T-helper 2 cell treated with Interferon-gamma antibody and Interleukin-4, amounts not matched to agents 5 μg/mL and 100 μg/mL, for 36 hours (primary cell): ENCODE results near the gene CDH13.

Experiments used
- DNase-seq: peaks from one replicate; pipeline ENCODE4 v3.0.0; 2021; ENCODE audit warnings: low spot score
- H3K27ac Mint-ChIP-seq: one replicate; pipeline ENCODE4 v1.8.0; 2021; ENCODE audit warnings: mild to moderate bottlenecking, mixed read lengths
- H3K27me3 Mint-ChIP-seq: one replicate; pipeline ENCODE4 v1.8.0; 2021; ENCODE audit warnings: low read depth, mixed read lengths
- H3K36me3 Mint-ChIP-seq: one replicate; pipeline ENCODE4 v1.8.0; 2021; ENCODE audit warnings: low read depth, mixed read lengths
- H3K4me1 Mint-ChIP-seq: one replicate; pipeline ENCODE4 v1.8.0; 2021; ENCODE audit warnings: low read depth, mixed read lengths
- H3K4me3 Mint-ChIP-seq: one replicate; pipeline ENCODE4 v1.8.0; 2022; ENCODE audit warnings: mild to moderate bottlenecking, moderate library complexity, mixed read lengths
- H3K9me3 Mint-ChIP-seq: one replicate; pipeline ENCODE4 v1.8.0; 2021; ENCODE audit warnings: mixed read lengths

CDH13 gene

DNA sequence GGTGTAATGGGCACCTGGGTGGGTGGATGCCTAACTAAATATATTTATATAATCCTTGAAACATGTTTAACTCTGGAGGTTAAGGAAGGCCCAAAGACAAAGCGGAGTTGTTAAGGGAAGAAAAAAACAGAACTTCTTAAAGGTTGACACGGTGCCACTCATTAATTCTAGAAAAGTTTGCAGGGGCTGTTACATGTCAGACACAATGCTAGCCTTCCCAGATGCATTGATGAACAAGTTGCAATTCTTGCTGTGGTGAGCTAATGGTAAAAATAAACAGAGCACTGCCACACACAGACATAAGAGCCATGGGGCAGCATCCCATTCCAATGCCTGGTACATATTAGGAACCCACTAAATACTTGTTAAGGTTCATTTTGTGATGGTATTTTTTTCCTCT lies 109.5 kb downstream of the CDH13 start:
- H3K4me3 Mint-ChIP-seq, result no peak overlapping the region
- peaks cover 32% of the 10 kb centered on the region for H3K27me3 Mint-ChIP-seq
- DNase-seq, result no peak
- H3K36me3 Mint-ChIP-seq, result no peaks in the 10 kb centered on the region
- no peaks in the 10 kb centered on the region for H3K4me1 Mint-ChIP-seq
- no peak overlapping the region for H3K27ac Mint-ChIP-seq
- no peaks in the 10 kb centered on the region for H3K9me3 Mint-ChIP-seq

DNA sequence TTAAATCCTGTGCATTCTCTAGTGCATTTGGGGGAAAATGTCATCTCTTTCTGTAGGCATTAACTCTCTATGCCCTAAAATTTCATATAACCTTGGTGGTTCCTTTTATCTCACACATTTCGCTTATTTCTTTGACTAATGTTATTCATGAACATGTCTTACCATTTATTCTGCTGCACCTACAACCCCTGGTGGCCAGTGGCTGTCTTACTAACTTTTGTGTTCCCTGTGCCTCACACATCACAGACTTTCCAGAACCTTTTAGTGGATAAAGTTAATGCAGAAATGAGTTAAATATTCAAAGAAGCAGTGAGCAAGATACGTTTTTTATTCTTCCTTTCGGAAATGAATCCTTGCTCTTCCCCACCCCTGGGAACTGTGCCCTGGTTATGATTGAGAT lies 111.9 kb downstream of the CDH13 start:
- no peak for DNase-seq
- H3K36me3 Mint-ChIP-seq, result no peaks in the 10 kb centered on the region
- H3K27ac Mint-ChIP-seq, result no peak overlapping the region
- H3K27me3 Mint-ChIP-seq, result peaks cover 27% of the 10 kb centered on the region
- no peaks in the 10 kb centered on the region for H3K9me3 Mint-ChIP-seq
- H3K4me3 Mint-ChIP-seq, result no peak overlapping the region
- H3K4me1 Mint-ChIP-seq, result no peaks in the 10 kb centered on the region

DNA sequence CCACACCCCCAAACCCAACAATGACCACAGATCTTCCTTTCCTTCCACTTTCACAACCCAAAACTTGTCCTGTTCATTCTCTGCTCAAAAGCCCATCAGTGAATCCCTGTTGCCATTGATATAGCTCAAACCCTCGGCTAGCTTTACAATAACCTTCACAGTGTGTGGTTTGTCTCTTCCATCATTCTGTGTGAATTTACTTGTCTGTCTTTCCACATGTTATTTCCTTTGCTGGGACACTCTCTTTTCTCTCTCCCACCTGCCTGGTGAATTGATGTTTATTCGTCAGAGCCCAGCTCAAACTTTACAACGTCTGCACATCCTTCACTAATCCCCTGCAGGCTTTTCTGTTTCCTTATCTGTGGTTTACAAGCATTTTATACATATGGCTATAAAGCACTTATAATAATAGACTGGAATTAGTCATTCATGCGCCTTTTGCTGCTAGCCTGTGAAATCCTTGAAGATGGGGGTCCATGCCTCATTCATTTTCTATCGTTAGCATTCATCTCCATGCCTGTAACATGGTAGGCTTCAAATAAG lies 114.4 kb downstream of the CDH13 start:
- no peaks in the 10 kb centered on the region for H3K36me3 Mint-ChIP-seq
- H3K9me3 Mint-ChIP-seq, result no peaks in the 10 kb centered on the region
- H3K27ac Mint-ChIP-seq, result no peak overlapping the region
- no peaks in the 10 kb centered on the region for H3K4me1 Mint-ChIP-seq
- no peak for DNase-seq
- no peak overlapping the region for H3K4me3 Mint-ChIP-seq
- peaks cover 30% of the 10 kb centered on the region for H3K27me3 Mint-ChIP-seq

DNA sequence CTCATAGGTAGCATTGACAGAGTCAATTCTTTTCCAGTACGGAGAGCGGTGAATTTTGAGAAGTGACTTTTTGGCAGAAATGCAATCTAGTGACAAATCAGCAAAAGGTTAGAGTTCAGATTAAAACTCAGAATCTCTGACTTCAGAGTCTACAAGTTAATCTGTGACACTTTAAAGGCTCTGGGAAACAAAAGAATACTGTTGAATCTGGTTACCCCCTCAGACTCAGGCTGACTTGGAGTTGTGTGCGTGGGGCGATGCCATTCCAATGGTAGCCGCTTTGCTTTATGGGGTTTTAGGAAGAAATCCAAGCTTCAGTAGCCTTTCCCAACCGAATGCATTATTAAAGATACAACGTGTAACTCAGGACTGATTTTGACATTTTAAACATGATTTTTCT lies 118.2 kb downstream of the CDH13 start:
- no peak for DNase-seq
- Mint-ChIP-seq H3K36me3 (no peaks in the 10 kb centered on the region), H3K4me3 (no peak overlapping the region), H3K27me3 (peaks cover 31% of the 10 kb centered on the region), H3K9me3 (no peaks in the 10 kb centered on the region), H3K4me1 (peaks cover under 1% of the 10 kb centered on the region), H3K27ac (no peak overlapping the region)

DNA sequence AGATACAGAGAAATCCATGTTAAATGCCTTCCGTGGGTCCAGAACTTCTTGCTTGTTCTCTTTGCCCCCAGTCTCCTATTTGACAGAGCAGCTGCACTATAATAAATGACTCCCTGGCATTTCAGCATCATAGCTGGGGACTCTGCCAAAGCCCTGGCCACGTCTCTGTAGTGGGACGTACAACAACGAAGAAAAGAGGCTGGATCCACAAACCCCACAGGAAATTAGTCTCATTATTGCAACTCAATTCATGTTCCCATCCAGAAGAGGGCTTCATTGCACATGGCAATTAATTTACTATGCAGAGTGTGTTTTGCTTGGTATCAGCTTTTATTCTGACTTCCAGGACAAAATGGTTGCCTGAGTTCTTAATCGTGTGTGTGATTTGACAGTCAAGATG lies 121.3 kb downstream of the CDH13 start:
- no peak for DNase-seq
- no peak overlapping the region for H3K4me3 Mint-ChIP-seq
- no peaks in the 10 kb centered on the region for H3K36me3 Mint-ChIP-seq
- H3K27ac Mint-ChIP-seq, result no peak overlapping the region
- H3K4me1 Mint-ChIP-seq, result peaks cover 5% of the 10 kb centered on the region
- H3K27me3 Mint-ChIP-seq, result peaks cover 24% of the 10 kb centered on the region
- no peaks in the 10 kb centered on the region for H3K9me3 Mint-ChIP-seq

DNA sequence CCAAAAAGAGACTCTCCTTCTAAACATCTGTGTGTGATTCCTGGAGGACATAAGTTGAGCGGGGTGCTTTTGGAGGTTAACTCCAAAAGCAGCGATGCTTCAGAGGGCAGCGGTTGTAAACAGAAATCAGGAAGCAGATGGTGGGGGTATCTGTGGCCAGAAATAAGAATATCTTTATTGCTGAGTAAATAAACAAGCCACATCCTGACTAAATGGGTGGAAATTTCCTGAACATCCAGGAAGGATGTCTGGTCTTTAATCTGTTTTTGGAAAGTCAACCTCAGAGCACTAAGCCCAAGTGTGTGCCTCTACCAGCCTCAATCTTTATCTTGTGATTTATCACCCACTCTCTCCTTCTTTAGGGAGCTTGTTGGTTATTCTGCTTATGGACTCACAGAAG lies 123.3 kb downstream of the CDH13 start:
- DNase-seq, result no peak
- H3K36me3 Mint-ChIP-seq, result no peaks in the 10 kb centered on the region
- no peak overlapping the region for H3K4me3 Mint-ChIP-seq
- peaks cover 20% of the 10 kb centered on the region for H3K27me3 Mint-ChIP-seq
- H3K27ac Mint-ChIP-seq, result no peak overlapping the region
- peaks cover 5% of the 10 kb centered on the region for H3K4me1 Mint-ChIP-seq
- H3K9me3 Mint-ChIP-seq, result no peaks in the 10 kb centered on the region

DNA sequence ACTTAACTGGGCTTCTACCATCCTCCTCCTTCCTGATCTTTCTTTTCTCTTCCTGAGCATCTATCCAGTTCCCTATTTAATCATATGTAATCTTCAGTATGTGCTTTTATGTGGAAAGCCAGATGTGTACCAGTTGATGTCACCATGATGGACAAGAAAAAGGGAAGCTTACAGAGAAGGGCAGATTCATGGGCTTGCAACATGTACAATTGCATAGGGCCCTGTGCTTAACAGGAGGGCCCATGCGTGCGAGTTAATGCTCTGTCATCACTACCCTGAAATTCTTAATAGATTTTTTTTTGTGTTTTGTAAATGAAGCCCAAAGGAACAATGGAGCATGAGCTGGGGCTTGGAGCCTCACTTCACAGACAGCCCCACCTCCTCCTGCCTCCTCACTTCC lies 124.3 kb downstream of the CDH13 start:
- no peak overlapping the region for H3K27ac Mint-ChIP-seq
- H3K36me3 Mint-ChIP-seq, result no peaks in the 10 kb centered on the region
- H3K4me3 Mint-ChIP-seq, result no peak overlapping the region
- DNase-seq, result no peak
- H3K9me3 Mint-ChIP-seq, result no peaks in the 10 kb centered on the region
- H3K27me3 Mint-ChIP-seq, result peaks cover 20% of the 10 kb centered on the region
- peaks cover 5% of the 10 kb centered on the region for H3K4me1 Mint-ChIP-seq

DNA sequence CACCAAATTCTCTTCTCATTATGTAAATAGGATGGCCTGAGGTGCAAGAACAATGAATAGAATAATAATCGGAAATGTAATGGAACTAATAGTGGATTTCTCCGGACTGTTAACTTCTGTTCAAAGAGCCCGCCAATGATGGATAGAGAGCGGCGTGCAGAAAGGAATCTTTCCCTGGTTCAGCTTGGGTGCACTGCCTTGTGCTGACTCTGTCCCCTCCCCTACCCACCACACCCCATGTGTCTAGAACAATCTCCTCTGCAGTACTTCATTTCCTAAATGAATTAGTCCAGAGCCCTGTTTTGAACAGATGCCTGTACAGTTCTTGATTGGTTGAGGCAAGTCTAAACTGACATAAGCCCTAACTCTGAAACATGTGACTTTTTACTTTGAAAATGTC lies 125.4 kb downstream of the CDH13 start:
- DNase-seq, result no peak
- Mint-ChIP-seq H3K4me3 (no peak overlapping the region), H3K27me3 (peaks cover 17% of the 10 kb centered on the region), H3K9me3 (no peaks in the 10 kb centered on the region), H3K27ac (no peak overlapping the region), H3K4me1 (peaks cover 5% of the 10 kb centered on the region), H3K36me3 (no peaks in the 10 kb centered on the region)

DNA sequence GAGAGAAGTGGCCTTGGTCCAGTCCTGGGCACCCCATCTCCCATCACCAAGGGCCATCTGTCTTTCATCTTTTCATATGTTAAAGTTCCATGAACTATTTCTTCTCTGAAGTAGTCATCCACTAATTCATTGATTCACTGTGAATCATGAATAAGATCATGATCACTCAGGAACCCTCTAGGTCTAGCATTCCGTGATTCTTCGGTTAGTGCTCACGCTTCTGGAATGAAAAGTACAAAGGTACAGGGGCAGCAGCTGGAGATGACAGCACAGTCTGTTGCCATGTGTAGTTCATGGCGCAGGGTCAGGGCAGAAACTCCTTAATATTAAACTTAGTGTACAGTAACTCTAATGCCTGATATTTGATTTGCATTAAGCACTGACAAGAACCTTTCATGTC lies 127.1 kb downstream of the CDH13 start:
- peaks cover 7% of the 10 kb centered on the region for H3K27me3 Mint-ChIP-seq
- peaks cover 5% of the 10 kb centered on the region for H3K4me1 Mint-ChIP-seq
- no peak overlapping the region for H3K27ac Mint-ChIP-seq
- H3K4me3 Mint-ChIP-seq, result no peak overlapping the region
- no peaks in the 10 kb centered on the region for H3K36me3 Mint-ChIP-seq
- H3K9me3 Mint-ChIP-seq, result no peaks in the 10 kb centered on the region
- DNase-seq, result no peak

DNA sequence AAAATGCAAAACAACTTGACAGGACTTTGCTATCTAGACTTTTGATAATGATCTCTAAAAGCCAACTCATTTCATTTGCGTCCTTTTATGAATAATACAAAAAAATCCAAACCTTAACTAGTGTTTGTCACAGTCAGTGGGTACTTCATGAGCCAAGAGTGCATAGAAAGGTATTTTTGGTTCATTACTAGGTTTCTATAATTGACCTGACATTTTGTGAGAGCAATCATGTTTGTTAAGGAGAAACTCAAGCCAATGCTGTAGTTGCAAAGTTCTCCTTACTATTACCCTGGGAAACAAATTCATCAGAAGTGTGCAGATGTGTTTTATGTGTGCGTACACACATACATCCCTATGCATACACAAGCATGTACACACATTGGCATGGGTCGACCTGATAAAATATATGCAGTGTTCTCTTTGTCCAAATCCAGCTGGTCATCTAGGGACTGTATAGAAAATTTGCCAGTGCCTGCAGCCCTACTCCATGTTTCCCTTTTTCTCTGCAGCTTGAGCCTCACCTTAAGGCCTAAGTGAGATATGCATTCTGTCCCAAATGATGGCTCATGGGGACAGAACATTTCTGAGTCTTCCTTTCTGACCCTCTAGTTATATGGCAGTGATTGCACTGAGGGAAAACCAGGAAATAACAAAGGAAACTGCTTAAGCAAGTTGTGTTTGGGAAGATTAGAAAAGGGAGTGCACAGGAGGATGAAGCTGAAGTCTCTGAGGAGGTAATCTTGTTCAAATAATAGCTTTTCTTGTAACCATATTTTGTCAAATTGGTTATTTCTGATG lies 128.1 kb downstream of the CDH13 start:
- Mint-ChIP-seq H3K27ac (no peak overlapping the region), H3K27me3 (peaks cover 3% of the 10 kb centered on the region), H3K36me3 (no peaks in the 10 kb centered on the region), H3K4me3 (no peak overlapping the region), H3K9me3 (no peaks in the 10 kb centered on the region), H3K4me1 (peaks cover 5% of the 10 kb centered on the region)
- no peak for DNase-seq

DNA sequence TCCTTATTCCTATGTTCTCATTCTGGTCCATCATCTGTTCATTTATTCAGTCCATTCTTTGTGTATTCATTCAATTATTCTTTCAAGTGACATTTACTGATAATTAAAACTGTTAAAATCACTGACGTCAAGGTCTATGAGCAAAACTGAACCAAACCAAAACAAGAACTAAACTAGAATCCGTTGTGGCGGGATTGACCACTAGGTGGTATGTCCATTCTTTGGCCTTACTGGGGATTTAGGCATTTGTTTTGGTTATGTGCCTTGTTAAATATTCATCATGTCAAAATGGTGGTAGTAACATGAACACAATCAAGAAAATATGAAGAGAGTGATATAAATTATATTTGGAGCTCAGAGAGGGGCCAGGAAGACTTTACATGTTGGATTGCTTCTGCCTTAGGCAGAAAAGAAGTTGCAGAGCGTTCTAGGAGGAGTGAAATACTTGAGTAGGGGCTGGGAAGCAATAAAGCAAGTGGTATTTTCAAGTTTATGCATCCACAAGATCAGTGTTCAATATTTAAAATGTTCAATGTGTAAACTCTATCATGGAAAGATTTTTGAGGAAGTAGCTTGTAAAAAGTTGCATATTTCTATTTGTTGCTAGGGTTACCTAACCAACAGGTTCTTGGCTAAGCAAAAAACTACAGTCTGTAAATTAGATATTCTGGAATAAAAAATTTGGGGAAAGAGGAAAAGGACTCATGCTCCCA lies 129.0 kb downstream of the CDH13 start:
- Mint-ChIP-seq H3K4me3 (no peak overlapping the region), H3K4me1 (peaks cover 2% of the 10 kb centered on the region), H3K27me3 (peaks cover 5% of the 10 kb centered on the region), H3K27ac (no peak overlapping the region), H3K36me3 (no peaks in the 10 kb centered on the region), H3K9me3 (no peaks in the 10 kb centered on the region)
- no peak for DNase-seq

DNA sequence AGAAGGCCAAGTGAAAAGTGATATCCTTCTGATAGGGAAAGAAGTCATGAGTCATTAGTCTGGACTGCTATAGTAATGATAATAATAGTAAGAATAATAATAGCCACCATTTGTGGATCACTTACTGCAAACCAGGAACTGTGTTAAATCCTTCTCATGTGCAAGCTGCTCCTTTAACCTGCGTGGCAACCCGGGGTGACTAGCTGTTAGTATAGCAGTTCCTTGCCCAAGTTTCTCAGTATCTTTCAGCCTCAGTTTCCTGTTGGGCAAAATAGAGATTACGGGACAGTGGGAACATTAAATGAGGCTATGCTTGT lies 129.5 kb downstream of the CDH13 start:
- no peak overlapping the region for H3K27ac Mint-ChIP-seq
- H3K4me1 Mint-ChIP-seq, result peaks cover 2% of the 10 kb centered on the region
- H3K27me3 Mint-ChIP-seq, result peaks cover 5% of the 10 kb centered on the region
- no peak for DNase-seq
- no peak overlapping the region for H3K4me3 Mint-ChIP-seq
- no peaks in the 10 kb centered on the region for H3K9me3 Mint-ChIP-seq
- no peaks in the 10 kb centered on the region for H3K36me3 Mint-ChIP-seq

DNA sequence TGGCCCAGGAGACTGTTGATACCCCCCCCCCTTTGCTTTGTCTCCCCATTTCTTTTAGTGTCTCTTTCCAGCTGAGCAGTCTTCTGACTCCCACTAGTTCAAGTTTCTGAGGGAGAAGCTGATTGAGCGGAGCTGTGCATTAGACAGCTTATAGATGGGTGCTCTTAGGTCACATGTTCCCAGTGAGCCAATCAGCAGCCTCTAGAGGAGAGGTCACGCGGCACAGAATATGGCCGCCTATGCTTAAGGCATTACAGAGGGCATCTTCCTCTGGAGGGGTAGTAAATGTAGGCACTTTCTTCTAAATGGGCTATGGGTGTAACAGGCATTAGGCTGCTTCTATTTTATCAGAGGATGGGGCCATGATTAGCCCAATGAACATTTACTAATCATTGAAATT lies 131.6 kb downstream of the CDH13 start:
- no peak overlapping the region for H3K4me3 Mint-ChIP-seq
- H3K9me3 Mint-ChIP-seq, result no peaks in the 10 kb centered on the region
- no peak overlapping the region for H3K27ac Mint-ChIP-seq
- H3K36me3 Mint-ChIP-seq, result no peaks in the 10 kb centered on the region
- H3K27me3 Mint-ChIP-seq, result peaks cover 15% of the 10 kb centered on the region
- no peak for DNase-seq
- H3K4me1 Mint-ChIP-seq, result peaks cover 5% of the 10 kb centered on the region

DNA sequence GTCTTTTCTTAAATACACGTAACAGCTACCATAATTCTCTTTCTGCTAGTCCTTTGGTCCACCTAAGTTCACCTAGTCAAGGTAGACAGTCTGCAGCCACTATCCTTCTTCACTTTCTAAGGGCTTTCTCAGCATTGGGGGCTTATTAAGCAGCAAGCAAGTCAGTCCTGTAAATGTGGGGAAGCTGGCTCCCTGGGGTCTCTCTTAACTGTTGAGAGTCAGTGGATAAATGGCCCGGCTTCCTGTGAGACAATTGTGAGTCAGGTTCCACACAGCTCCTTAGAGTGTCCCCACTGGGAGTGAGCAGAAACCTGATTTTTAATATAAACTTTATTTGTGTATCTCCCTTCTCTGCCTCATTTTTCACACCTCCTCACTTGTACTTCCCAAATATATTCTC lies 132.1 kb downstream of the CDH13 start:
- DNase-seq, result no peak
- no peaks in the 10 kb centered on the region for H3K9me3 Mint-ChIP-seq
- H3K36me3 Mint-ChIP-seq, result no peaks in the 10 kb centered on the region
- no peak overlapping the region for H3K27ac Mint-ChIP-seq
- H3K4me3 Mint-ChIP-seq, result no peak overlapping the region
- peaks cover 15% of the 10 kb centered on the region for H3K27me3 Mint-ChIP-seq
- peaks cover 5% of the 10 kb centered on the region for H3K4me1 Mint-ChIP-seq
